SK-N-SH treated with all-trans-retinoic acid at 6 μM for 48 hours (cell line): Measurements from ENCODE around the gene EXOC1.

ENCODE experiments used
- ARNTL ChIP-seq: fragments of 450-650 bp; formaldehyde crosslinking; IDR thresholded peaks from 2 replicates; pipeline ENCODE4 v1.5.0; 2020; ENCODE audit warnings: low read depth, mild to moderate bottlenecking, moderate library complexity, borderline replicate concordance
- BACH2 ChIP-seq: fragments of 250-450 bp; sonication (Bioruptor Pico); IDR thresholded peaks from 2 replicates; pipeline ENCODE4 v1.9.0; 2021; ENCODE audit warnings: mild to moderate bottlenecking, borderline replicate concordance
- CREB5 ChIP-seq: fragments of 250-450 bp; sonication (Bioruptor Pico); IDR thresholded peaks from 2 replicates; pipeline ENCODE4 v1.5.1; 2020; ENCODE audit warnings: low read depth, mild to moderate bottlenecking, moderate library complexity
- GLIS3 ChIP-seq: fragments of 250-450 bp; sonication (Bioruptor Pico); IDR thresholded peaks from 2 replicates; pipeline ENCODE4 v1.5.0; 2020; ENCODE audit warnings: mild to moderate bottlenecking, moderate library complexity
- PATZ1 ChIP-seq: fragments of 250-450 bp; sonication (Bioruptor Pico); IDR thresholded peaks from 2 replicates; pipeline ENCODE4 v1.8.0; 2020; ENCODE audit warnings: mild to moderate bottlenecking, moderate library complexity, borderline replicate concordance
- PPARA ChIP-seq: fragments of 250-450 bp; sonication (Bioruptor Pico); IDR thresholded peaks from 2 replicates; pipeline ENCODE4 v1.5.0; 2020; ENCODE audit warnings: mild to moderate bottlenecking, borderline replicate concordance
- RARB ChIP-seq: fragments of 250-450 bp; sonication (Bioruptor Pico); IDR thresholded peaks from 2 replicates; pipeline ENCODE4 v1.8.0; 2021; ENCODE audit warnings: mild to moderate bottlenecking, moderate library complexity
- TOX ChIP-seq: fragments of 250-450 bp; sonication (Bioruptor Pico); IDR thresholded peaks from 2 replicates; pipeline ENCODE4 v1.8.0; 2021; ENCODE audit warnings: mild to moderate bottlenecking, moderate library complexity, borderline replicate concordance
- ZC3H10 ChIP-seq: fragments of 250-450 bp; sonication (Bioruptor Pico); IDR thresholded peaks from 2 replicates; pipeline ENCODE4 v1.5.1; 2021; ENCODE audit warnings: mild to moderate bottlenecking, moderate library complexity
- ZFP3 ChIP-seq: fragments of 250-450 bp; sonication (Bioruptor Pico); IDR thresholded peaks from 2 replicates; pipeline ENCODE4 v1.5.0; 2020; ENCODE audit warnings: mild to moderate bottlenecking, moderate library complexity
- ZFP30 ChIP-seq: fragments of 450-650 bp; formaldehyde crosslinking; IDR thresholded peaks from 2 replicates; pipeline ENCODE4 v1.5.0; 2022; ENCODE audit warnings: mild to moderate bottlenecking, moderate library complexity
- ZNF565 ChIP-seq: fragments of 450-650 bp; formaldehyde crosslinking; conservative IDR thresholded peaks from 2 replicates; pipeline ENCODE4 v1.5.0; 2020; ENCODE audit warnings: low read depth, mild to moderate bottlenecking, moderate library complexity
- ZNF8 ChIP-seq: fragments of 450-650 bp; formaldehyde crosslinking; IDR thresholded peaks from 2 replicates; pipeline ENCODE4 v1.5.0; 2020; ENCODE audit warnings: mild to moderate bottlenecking, moderate library complexity

- TF ChIP-seq PPARA (no peak), GLIS3 (CRISPR knock-in tag) (no peak), ZFP30 (CRISPR knock-in tag) (no peak), CREB5 (no peak), ZNF565 (CRISPR knock-in tag) (no peak), PATZ1 (CRISPR knock-in tag) (no peak), ZC3H10 (CRISPR knock-in tag) (no peak), ZNF8 (CRISPR knock-in tag) (no peak), RARB (CRISPR knock-in tag) (no peak), ZFP3 (CRISPR knock-in tag) (no peak), ARNTL (CRISPR knock-in tag) (no peak), BACH2 (CRISPR knock-in tag) (no peak), TOX (CRISPR knock-in tag) (no peak)
Measured at GRCh38 chr4:55887594-55887993, 34.1 kb downstream of the EXOC1 start.
